CD4-positive, alpha-beta T cell treated with Interleukin-6 for 4 hours (primary cell): ENCODE results near the gene PNPLA1.
A peak's percentile ranks its signal among the peaks of the same experiment; 100 is the strongest.

Experiments
- DNase-seq: peaks from one replicate; pipeline ENCODE4 v3.0.0-alpha.2; 2020; ENCODE audit warnings: mixed read lengths

PNPLA1 gene, protein sequence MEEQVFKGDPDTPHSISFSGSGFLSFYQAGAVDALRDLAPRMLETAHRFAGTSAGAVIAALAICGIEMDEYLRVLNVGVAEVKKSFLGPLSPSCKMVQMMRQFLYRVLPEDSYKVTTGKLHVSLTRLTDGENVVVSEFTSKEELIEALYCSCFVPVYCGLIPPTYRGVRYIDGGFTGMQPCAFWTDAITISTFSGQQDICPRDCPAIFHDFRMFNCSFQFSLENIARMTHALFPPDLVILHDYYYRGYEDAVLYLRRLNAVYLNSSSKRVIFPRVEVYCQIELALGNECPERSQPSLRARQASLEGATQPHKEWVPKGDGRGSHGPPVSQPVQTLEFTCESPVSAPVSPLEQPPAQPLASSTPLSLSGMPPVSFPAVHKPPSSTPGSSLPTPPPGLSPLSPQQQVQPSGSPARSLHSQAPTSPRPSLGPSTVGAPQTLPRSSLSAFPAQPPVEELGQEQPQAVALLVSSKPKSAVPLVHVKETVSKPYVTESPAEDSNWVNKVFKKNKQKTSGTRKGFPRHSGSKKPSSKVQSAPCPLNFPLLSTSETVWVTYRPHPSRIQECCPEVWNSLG

DNA sequence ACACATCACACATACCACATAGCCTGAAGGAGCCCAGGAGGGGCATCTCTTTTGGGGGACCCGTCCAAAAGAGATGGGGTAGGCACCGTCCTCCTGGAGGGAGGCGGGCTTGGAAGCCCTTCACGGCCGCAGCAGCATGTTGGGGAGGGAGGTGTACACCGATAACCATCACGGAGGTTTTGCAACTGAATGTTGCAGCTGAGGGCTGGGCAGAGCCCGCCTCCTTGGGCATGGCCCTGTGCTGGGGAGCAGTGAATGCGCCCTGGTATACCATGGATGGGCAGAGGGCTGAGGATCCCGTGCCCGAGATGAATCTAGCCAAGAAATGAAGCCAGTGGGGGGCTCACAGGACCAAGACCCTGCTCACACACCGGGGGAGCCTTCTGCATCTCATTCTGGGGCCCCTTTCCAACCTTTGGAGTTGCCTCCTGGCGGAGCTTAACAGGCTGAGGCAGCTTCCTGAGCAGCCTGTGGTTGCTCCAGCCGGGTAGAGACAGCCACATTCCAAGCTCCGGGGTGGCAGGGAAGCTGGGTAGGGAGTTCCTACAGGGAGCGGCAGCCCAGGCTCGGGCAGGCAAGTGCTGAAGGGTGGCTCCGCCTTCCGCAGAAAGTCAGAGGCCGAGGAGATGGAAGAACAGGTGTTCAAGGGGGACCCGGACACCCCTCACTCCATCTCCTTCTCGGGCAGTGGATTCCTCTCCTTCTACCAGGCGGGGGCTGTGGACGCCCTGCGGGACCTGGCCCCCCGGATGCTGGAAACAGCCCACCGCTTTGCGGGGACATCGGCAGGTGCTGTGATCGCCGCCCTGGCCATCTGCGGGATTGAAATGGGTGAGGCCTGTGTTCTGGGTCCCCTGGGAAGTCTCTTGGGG, at the start of gene PNPLA1:
Gene PNPLA1 (plus strand): TSS at position 227 of the 872 bp plus-strand sequence. CDS start 400 bp downstream, at position 627.
- no peak for DNase-seq

DNA sequence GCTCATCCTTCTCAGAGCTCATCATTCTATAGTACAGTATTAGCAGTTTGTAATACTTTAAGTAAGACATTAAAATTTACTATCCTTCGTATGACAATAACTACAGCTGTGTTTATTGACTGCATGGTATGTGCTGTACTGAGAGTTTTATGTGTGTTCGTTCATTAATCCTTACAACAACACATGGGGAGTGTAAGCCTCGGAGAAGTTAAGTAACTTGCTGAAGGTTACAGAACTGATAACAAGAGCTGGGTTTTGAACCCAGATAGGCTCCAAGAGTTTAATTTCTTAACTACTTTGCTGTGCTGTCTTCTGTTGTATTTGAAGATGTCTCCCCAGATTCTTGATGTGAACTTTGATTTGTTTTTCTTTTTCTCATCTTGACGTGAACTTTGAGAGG, 49.6 kb upstream of the PNPLA1 start:
- no peak for DNase-seq

DNA sequence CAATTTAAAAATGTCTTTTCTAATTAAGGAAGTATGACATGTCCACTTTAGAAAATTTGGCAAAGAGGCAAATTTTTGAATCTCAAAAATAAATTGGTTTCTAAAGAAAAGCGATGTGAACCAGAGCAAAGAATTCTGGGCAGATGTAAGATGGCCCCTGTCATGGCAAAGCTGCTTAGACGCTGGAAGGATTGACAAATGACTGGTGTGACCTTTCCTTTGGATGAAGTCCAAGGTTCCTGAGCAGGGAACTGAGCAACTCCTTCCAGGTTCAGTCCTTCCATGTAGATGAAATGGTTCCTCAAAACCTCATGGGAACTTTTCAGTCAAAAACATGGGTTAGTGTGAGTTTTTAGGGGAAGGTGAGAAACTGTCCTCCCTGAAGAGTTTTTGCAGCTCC, 48.2 kb upstream of the PNPLA1 start:
- DNase-seq = no peak

DNA sequence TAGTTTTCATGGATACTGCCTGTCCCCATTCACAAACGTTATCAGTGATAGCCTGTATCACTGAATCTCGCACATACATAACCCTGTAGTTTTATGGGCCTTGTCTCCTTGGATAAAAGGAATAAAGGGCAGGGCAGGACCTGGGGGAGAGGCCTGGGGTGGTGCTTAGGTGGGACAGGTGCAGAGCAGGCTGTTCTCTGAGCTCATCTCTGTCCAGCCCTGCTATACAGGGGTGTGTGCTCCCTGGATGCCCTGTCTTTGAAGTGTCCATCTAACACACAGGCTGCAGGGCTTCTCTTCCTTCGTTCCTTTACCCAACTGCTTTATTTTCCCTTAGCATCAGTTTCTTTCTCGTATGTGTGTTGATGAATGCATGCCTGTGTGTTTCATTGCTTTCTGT, 46.9 kb upstream of the PNPLA1 start:
- DNase-seq = no peak

DNA sequence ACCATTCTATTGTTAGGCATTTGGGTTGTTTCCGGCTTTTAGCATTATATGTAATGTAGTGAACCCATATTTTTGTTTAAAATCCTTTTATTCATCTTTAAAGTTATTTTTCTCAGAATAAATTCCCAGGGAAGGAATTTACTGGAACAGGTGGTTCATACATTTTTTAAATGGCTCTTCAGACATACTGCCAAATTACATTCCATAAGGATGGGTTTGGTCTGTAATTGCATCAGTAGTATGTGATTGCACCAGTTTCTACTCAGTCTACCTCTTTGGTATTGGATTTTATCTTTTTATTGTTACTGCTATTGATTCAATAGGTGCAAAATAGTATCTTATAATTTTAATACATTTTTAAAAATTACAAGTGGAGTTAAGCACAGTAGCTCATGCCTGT, 46.2 kb upstream of the PNPLA1 start:
- DNase-seq = no peak

DNA sequence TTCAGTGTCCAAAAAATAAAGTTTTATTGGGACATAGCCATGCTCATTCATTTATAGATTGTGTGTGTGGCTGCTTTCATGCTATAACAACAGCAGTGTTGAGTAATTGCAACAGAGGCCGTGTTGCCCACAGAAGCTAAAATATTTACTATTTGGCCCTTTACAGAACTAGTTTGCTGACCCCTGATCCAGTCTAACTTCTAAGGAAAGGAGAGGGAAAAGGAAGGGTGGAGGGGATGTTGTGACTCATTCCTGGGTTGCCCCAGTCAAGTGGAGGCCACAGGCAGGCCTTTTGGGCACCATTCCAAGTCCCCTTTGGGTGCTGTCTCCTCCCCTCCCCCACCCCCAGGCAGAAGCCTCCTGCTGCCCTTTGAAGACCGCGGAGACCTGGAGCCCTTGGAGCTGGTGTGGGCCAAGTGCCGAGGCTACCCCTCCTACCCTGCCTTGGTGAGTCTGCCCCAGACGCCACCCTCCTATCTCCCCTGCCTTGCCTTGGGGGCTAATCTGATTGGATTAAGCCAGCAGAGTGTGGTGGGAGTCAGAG, 44.9 kb upstream of the PNPLA1 start:
- DNase-seq = no peak

DNA sequence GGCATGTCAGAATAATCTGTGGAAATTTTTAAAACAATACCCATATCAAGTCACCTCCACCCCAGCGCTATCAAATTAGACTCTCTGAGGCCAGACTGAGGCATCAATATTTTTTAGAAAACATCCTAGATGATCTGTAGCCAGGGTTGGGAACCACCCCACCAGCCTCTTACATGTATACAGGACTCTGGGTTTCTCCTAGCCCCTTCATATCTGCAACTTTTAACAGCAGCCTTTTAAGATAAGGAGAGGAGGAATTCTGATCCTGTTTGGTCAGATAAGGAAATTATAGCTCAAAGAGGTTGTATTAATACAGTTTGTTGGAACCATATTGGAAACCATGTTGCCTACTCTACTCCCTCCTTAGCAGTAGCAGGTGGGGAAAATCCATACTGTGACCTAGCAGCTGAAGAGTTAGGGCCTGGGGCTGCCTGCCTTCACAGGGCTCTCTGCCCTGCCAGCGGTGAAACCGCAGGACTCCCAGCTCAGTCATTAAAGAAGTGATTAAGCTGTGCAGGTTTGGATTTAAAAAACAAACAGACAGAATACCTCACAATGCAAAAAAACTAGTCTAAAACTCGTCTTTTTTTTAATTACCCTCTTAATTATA, 43.3 kb upstream of the PNPLA1 start:
- no peak for DNase-seq

DNA sequence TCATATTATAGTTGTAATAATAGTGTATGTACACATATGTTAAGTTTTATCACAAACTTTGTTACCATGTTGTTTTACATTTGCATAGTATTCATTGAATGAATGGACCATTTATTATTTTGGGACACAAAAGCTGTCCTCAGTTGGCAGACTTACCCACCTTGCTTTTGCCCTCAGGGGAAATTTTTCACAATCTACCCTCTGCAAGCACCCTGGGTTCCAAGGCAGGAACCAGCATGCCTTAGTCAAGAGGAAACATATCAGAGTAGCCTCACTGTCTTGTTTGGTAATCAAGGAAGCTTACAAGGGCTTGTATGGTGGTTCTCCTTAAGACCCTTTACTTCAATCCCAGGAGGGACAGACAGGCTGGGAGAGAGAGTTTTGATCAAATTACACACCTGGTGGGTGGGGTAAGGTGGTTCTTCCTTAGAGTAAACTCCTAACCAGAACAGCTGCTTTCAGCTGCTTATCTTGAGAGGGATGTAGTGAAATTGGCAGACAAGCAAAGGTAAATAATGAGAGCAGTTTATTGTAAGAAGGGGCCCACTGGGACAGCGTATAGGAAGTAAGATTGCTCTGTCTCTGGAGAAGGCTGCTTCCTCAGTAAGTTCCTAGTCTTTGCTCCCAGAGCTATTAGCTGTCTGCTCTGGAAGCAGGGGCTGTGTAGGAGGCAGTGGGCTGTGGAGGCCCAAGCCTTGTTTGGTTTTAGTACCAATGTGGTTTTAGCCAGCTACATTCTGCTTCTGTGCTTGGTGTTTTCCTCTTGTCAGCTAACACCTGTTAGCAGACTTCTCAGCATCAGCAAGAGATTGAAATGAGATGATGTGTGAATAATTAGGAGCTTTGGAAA, 42.3 kb upstream of the PNPLA1 start:
- DNase-seq = no peak

DNA sequence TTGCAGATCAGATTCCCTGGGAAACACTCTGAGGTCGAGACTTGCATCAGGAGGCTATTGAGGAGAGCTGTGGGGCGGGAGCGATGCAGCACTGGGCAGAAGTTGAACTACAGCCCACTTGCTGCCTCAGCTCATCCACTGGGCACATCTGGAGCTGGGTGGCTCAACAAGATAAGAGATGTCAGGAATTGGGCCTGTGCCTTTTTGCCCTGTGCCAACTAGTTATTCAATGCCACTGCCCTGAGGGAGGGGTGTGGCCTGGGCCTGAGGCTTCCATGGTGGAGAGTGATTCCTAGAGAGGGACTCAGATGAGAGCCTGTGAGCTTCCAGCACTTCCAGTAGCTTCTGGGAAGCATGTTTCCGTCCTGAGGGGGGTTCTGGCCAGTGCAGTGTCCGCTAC, 40.6 kb upstream of the PNPLA1 start:
- no peak for DNase-seq

DNA sequence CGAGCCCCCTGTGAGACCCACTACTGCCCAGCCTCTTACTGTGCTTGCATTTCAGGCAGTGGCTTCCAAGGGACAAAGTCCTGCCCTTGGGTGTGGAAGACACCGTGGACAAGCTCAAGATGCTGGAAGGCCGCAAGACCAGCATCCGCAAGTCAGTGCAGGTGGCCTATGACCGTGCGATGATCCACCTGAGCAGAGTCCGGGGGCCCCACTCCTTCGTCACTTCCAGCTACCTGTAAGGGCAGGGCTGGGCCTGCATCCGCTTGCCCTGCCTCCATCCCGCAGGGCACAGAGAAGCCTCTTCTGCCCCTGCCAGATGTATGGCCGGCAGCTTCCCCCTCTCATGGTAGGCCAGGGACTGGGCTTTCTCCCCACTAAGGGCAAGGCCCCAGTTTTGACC, 39.5 kb upstream of the PNPLA1 start:
- no peak for DNase-seq

DNA sequence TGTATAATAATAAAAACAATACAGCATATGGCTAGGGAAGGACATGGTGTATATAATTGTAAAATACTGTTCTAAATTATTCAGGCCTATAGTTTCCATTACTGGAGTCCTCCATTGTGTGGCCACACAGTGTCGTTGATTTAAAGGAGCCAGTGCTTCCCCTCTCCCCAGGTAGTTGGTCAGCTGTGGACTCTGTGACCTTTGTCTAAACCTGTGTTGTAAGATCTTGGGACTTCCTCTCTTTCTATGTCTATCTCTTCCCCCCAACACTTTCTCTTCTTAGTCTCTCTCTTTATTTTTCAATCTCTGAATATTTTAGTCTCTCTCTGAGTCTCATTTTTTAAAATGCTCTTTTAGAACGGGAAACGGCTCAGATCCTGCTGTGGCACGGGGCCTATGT, 37.7 kb upstream of the PNPLA1 start:
- no peak for DNase-seq

DNA sequence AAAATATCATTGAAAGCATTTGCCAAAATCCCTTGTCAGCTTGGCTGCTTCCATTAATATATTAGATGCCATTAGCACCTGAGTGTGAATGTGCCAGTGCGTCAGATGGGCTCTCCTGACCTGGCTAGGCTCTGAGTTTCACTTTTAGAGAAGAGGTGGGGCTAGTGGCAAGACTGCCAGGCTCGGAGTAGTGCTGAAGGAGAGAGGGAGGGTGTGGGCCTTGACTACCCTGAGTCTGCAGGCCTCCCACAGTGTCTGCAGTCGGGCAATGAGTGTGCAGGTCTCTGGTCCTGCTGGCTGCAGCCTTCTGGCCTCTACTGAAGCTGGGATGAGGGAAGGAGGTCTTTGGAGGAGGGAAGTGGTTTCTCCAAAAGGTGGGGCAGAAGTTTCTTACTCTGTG, 34.6 kb upstream of the PNPLA1 start:
- no peak for DNase-seq

DNA sequence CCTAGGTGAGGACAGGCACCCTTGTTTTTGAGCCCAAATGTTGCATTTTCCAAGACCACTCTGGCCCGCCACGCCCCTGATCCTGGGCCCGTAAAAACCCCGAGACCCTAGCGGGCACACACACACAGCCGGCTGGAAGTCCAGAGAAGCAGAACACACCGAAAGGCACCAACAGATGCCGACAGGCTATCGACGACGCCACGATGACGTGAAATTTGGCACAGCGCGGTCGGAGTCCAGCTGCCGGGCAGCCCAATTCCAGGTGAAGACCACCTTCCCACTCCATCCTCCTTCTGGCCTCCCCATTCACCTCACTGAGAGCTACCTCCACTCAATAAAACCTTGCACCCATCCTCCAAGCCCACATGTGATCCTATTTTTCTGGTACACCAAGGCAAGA, 34.0 kb upstream of the PNPLA1 start:
- DNase-seq = no peak

DNA sequence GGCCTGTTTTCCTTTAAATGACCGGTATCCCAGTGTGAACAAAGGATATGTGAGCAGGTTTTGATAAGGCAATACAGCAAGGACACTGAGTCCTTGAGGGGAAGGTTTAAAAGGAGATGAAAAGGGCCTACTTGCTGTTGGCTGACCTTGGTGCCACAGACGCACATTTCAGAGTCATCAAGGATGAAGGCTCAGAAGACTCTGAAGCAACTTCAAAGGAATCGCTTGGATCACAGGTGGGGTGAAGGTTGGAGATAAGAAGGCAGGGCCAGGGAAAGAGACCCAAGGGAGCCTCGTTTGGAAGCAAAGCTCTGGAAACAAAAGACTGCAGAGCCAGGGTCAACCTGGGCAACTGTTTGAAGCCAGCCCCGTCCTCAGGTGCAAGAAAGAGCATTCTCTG, 30.1 kb upstream of the PNPLA1 start:
- DNase-seq = no peak

DNA sequence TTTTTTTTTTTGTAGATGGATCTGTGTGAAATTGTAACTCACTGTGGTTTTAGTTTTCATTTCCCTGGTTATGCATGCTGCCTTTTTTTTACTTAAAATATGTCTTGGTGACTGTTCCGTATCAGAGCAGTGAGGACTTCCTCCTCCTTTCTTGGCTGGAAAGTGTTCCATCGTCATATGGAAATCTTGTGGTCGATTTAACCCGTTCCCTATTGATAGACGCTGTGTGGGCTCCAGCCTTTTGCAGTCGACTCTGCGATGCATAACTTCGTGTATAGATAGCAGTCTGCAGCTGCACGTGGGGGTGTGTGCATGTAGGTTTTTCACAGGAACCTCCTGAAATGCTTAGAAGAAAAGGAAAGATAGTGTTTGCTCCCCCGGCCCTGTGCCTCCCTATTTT, 28.1 kb upstream of the PNPLA1 start:
- no peak for DNase-seq

DNA sequence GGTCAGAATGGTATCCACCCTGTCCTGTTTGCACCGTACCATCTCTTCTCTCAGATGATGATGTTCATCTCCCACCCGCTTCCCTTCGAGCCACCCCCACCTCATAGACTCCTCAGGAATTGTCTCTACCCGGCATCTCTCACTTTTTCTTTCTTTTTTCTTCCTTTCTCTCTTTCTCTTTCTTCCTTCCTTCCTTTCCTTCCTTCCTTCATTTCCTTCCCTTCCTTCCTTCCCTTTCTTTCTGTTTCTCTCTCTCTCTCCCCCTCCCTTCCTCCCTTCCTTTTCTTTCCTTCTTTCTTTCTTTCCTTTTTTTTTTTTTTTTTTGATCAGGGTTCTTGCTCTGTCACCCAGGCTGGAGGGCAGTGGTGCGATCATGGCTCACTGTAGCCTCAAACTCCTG, 27.7 kb upstream of the PNPLA1 start:
- DNase-seq = no peak

DNA sequence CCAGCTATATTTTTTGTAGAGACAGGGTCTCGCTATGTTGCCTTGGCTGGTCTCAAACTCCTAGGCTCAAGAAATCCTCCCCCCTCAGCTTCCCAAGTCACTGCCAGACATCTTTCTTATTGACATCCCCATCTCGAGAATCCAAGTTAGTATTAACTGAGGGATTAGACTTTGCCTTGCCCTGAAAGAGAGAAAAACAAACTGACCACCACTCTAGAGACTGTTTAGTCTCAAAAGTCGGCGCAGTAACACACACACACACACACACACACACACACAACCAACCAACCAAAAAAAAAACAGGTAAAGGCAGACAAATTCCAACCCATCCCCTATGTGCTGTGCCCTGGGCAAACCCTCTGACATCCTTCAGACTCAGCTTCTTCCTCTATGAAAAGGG, 27.2 kb upstream of the PNPLA1 start:
- DNase-seq = no peak

DNA sequence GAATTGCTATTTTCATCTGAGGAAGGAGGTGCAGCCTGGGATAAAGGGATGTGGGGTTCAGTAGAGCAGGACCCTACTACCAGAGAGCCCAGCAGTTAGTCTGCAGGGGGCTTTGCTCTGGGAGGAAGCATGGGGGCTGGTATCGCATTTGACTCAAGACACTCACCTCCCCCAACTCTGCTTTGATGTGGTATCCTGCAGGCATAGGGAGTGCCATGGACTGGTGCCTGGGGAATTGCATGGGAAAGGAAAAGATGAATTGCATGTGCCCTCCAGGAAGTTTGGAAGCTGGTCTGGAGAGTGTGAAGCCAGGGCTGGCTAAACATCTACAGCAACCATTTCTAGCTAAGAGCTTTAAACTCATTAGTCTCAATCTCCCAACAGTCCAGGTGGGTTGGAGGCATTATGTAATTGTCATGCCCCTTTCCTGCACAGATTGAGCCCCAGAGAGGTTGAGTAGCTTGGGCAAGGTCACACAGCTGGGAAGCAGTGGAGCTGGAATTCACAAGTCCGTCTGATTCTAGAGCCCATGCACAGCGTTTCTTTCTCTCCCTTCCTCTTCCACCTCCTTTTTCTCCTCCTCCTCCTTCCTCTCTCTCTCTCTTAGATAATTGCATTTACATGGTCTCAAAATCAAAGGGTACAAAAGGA, 26.2 kb upstream of the PNPLA1 start:
- no peak for DNase-seq

DNA sequence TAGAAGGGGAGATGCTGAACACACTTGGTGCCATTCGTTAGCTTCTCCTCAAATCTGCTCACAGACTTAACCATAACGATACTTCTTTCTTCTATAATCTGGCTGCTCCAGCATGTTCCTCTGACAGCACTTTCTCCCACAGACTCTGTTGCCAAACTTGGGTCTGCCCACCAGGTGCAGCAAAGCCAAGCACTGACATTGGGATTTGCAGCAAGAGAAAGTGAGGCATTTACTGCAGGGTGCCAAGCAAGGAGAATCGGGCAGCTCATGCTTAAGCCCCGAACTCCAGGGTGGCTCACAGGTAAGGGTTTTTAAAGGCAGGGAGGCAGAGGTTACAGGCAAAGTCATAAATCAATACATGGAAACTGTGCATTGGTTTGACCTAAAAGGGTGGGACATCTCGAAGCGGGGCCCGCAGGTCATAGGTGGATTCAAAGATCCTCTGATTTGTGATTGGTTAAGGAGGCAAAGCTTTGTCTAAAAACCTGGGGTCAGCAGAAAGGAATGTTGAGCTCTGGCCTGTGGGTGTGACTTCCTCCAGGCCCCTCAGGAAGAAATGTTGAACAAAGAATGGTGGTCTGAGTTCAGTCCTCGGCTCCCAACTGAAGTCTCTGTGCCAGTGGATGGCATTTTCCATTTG, 25.1 kb upstream of the PNPLA1 start:
- no peak for DNase-seq

DNA sequence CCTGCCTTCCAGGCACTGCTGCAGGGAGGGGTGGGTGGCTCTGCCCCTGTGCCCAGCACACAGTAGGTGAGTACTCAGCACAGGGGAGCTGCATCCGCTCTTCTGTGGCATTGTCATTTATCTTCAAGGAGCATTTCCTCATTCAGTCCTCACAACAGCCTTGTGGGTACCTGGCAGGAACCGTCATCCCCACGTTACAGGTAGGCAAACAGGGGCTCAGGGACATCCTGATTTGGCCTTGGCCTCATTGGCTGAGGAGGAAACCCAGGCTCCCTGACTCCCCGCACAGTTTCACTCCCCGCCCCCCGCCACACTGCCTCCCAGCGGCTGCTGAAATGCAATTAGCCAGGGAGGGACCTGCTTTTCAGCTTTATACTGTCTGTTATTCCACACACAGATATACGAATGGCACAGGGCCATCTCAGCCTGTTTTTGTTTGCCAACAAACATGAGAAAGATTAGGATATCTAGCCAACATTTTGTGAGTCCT, 24.2 kb upstream of the PNPLA1 start:
- DNase-seq = peak; percentile 32
